ENCODE results near the gene ZBTB7B. TPM values are rescaled to one million over a fixed set of nuclear protein-coding genes. Genes with fewer than 3 reads are reported as not detected.

ZBTB7B gene
- total RNA-seq, 4 donors from 2014 or later = 45.5 to 63.4 (median 49.5) TPM

DNA sequence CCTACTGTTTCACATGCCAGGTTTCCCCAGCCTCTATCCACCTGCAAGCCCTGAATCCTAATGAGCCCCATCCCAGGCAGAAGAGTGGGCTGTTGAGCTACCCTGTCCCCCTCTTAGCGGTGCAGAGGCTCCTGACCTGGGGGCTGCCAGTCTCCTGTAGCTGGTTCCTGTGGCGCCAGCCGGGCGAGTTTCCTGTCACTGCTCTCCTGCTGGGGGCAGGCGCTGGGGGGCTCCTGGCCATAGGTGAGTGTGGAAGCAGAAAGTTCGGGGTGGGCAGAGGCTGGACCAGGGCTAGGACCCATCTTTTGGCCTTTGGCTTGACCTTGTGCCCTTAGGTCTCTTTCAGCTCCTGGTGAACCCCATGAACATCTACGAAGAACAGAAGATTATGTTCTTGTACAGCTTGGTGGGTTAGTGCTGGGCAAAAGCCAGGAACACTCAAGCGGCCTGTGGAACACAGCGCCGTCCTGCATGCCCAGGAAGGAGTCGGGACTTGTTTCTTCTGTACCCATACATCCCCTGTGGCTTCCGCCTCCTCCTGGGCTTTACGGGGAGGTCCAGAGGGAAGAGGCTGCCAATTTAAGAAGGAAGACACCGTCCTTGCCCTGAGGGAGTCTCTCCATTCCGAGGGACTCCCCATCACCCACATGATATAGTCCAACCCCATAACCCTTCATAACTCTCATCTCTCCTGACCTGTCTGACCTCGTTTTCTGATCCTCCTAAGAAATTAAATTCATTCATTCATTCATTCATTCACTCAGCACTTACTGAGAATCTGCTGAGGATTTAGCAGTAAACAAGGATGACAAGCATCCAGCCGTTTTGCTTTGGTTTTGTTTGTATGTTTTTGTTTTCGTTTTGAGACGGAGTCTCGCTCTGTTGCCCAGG, 32.0 kb downstream of the ZBTB7B start:
- no peaks in the 10 kb centered on the region for H3K36me3 ChIP-seq
- WGBS, 2 donors (ENCODE audit: low coverage in 1 of 2) = 84 to 85% methylated on average over 10 to 17 of the region's 20 CpGs
- no peak for ATAC-seq
- no peak overlapping the region for H3K27ac ChIP-seq
- H3K9me3 ChIP-seq = no peaks in the 10 kb centered on the region
- H3K4me3 ChIP-seq = no peak overlapping the region
- no peaks in the 10 kb centered on the region for H3K27me3 ChIP-seq
- H3K4me1 ChIP-seq = peaks cover 0 to 9% (median 2%) of the 10 kb centered on the region in 3 donors
- TF ChIP-seq POLR2A (IDR thresholded peaks at IDR 0.05) (no peak), POLR2AphosphoS5 (IDR thresholded peaks at IDR 0.05) (no peak)
- TF ChIP-seq, protein P1, sequence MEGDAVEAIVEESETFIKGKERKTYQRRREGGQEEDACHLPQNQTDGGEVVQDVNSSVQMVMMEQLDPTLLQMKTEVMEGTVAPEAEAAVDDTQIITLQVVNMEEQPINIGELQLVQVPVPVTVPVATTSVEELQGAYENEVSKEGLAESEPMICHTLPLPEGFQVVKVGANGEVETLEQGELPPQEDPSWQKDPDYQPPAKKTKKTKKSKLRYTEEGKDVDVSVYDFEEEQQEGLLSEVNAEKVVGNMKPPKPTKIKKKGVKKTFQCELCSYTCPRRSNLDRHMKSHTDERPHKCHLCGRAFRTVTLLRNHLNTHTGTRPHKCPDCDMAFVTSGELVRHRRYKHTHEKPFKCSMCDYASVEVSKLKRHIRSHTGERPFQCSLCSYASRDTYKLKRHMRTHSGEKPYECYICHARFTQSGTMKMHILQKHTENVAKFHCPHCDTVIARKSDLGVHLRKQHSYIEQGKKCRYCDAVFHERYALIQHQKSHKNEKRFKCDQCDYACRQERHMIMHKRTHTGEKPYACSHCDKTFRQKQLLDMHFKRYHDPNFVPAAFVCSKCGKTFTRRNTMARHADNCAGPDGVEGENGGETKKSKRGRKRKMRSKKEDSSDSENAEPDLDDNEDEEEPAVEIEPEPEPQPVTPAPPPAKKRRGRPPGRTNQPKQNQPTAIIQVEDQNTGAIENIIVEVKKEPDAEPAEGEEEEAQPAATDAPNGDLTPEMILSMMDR (IDR thresholded peaks at IDR 0.05) = no peak

DNA sequence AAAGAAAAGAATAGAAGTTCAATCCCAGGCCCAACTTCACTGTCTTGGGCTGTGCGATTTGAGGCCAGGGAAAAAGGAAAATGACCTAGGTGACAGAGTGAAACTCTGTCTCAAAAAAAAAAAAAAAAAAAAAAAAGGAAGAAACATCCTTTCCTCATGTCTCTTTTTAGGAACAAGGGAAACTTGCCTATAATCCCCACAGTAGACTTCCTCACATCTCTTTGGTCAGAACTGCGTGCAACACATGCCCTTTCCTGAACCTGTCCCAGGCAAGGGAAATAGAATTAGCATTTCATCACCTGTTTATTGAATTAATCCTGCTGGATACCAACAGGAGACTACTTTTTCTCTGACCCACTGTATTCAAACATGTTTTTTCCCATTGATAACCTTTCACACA, 33.3 kb downstream of the ZBTB7B start:
- TF ChIP-seq POLR2AphosphoS5 (IDR thresholded peaks at IDR 0.05) (no peak), EP300 (IDR thresholded peaks at IDR 0.05) (no peak), POLR2A (IDR thresholded peaks at IDR 0.05) (no peak)
- TF ChIP-seq, protein P1 (IDR thresholded peaks at IDR 0.05) = no peak
- H3K4me1 ChIP-seq = peaks cover 0 to 9% (median 2%) of the 10 kb centered on the region in 3 donors
- WGBS, 2 donors (ENCODE audit: low coverage in 1 of 2) = 71 to 79% methylated on average over 1 to 2 of the region's 2 CpGs
- no peaks in the 10 kb centered on the region for H3K36me3 ChIP-seq
- ATAC-seq = no peak
- H3K4me3 ChIP-seq = no peak overlapping the region
- H3K27ac ChIP-seq = no peak overlapping the region
- H3K27me3 ChIP-seq = no peaks in the 10 kb centered on the region
- no peaks in the 10 kb centered on the region for H3K9me3 ChIP-seq

DNA sequence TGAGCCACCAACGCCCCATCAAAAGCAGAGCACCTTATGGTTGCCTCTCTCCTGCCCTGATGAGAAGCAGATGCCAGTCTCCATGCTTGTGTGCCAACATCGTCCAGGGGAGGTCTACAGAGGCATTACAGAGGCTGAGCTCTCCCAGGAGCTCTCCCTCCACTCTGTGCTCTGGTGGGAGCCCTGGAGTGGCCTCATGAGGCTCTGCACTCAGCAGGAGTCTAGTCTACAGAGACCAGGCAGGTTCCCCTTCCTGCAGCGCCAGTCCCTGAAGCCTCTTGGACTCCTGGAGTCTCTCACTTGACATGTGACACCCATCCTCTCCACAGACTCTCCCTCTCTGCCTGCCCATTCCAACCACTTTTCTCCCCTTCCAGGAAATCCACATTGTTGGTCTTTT, 34.4 kb downstream of the ZBTB7B start:
- no peaks in the 10 kb centered on the region for H3K27me3 ChIP-seq
- peaks cover 0 to 9% (median 2%) of the 10 kb centered on the region in 3 donors for H3K4me1 ChIP-seq
- no peak for TF ChIP-seq POLR2A (IDR thresholded peaks at IDR 0.05)
- TF ChIP-seq POLR2AphosphoS5 (IDR thresholded peaks at IDR 0.05) = no peak
- TF ChIP-seq, protein P1 (IDR thresholded peaks at IDR 0.05) = no peak
- no peak for TF ChIP-seq EP300 (IDR thresholded peaks at IDR 0.05)
- WGBS, 2 donors (ENCODE audit: low coverage in 1 of 2) = 91 to 100% methylated on average over 1 of the region's 3 CpGs
- no peak overlapping the region for H3K27ac ChIP-seq
- H3K4me3 ChIP-seq = no peak overlapping the region
- H3K36me3 ChIP-seq = no peaks in the 10 kb centered on the region
- ATAC-seq = no peak
- H3K9me3 ChIP-seq = no peaks in the 10 kb centered on the region

DNA sequence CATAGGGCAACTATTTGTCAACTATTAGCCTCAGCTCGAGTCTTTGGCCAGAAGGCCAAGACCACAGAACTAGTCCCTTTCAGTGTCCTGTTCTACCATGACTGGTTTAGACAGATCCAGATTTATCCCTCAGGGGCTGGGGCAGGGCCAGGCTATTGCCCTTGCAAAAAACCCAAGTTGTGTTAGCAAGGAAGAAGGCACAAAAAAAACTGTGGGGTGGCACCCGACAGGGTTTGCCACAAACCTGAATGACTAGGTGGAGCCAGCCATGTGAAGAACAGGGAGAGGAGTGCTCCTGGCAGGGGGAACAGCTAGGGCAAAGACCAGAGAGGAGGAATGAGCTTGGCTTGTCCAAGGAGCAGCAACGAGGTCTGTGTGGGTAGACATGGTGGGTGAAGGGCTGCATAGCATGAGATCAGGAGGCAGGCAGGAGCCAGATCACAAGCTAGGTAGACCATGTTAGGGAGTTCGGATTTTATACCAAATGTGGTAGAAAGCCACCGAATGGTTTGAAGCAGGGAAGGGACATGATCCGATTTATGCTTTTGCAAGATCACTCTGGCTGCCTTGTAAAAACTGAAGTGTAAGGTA, 35.3 kb downstream of the ZBTB7B start:
- H3K27ac ChIP-seq = no peak overlapping the region
- no peaks in the 10 kb centered on the region for H3K36me3 ChIP-seq
- H3K27me3 ChIP-seq = no peaks in the 10 kb centered on the region
- H3K4me3 ChIP-seq = no peak overlapping the region
- peaks cover 0 to 9% (median 2%) of the 10 kb centered on the region in 3 donors for H3K4me1 ChIP-seq
- H3K9me3 ChIP-seq = no peaks in the 10 kb centered on the region
- 80 to 89% methylated on average over 4 to 6 of the region's 6 CpGs for WGBS, 2 donors (ENCODE audit: low coverage in 1 of 2)
- TF ChIP-seq, protein P1 (IDR thresholded peaks at IDR 0.05) = no peak
- TF ChIP-seq POLR2A (IDR thresholded peaks at IDR 0.05) = no peak
- TF ChIP-seq POLR2AphosphoS5 (IDR thresholded peaks at IDR 0.05) = no peak
- no peak for TF ChIP-seq EP300 (IDR thresholded peaks at IDR 0.05)
- ATAC-seq = no peak
